GM10266 (cell line): Measurements from ENCODE around the gene C17orf107.

Experiments used
- DNase-seq: peaks from one replicate; pipeline ENCODE4 v3.0.0; 2012; ENCODE audit errors: extremely low spot score
- TF ChIP-seq, protein P1 (sequence below): IDR thresholded peaks from 2 replicates; pipeline ENCODE4 v1.5.1; 2012; ENCODE audit warnings: mild to moderate bottlenecking, low read depth; ENCODE audit not compliant: control insufficient read depth, insufficient read depth; ENCODE audit errors: missing control alignments

Gene C17orf107

DNA sequence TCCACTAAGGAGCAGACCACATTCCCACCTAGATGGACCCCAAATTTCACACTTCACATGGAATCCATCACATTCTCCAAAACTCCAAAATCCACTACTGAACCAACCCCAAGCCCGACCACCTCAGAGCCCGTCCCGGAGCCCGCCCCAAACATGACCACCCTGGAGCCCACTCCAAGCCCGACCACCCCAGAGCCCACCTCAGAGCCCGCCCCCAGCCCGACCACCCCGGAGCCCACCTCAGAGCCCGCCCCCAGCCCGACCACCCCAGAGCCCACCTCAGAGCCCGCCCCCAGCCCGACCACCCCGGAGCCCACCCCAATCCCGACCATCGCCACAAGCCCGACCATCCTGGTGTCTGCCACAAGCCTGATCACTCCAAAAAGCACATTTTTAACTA is 34.3 kb downstream of the C17orf107 start:
- no peak for DNase-seq
- TF ChIP-seq, protein P1, sequence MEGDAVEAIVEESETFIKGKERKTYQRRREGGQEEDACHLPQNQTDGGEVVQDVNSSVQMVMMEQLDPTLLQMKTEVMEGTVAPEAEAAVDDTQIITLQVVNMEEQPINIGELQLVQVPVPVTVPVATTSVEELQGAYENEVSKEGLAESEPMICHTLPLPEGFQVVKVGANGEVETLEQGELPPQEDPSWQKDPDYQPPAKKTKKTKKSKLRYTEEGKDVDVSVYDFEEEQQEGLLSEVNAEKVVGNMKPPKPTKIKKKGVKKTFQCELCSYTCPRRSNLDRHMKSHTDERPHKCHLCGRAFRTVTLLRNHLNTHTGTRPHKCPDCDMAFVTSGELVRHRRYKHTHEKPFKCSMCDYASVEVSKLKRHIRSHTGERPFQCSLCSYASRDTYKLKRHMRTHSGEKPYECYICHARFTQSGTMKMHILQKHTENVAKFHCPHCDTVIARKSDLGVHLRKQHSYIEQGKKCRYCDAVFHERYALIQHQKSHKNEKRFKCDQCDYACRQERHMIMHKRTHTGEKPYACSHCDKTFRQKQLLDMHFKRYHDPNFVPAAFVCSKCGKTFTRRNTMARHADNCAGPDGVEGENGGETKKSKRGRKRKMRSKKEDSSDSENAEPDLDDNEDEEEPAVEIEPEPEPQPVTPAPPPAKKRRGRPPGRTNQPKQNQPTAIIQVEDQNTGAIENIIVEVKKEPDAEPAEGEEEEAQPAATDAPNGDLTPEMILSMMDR, result no peak

DNA sequence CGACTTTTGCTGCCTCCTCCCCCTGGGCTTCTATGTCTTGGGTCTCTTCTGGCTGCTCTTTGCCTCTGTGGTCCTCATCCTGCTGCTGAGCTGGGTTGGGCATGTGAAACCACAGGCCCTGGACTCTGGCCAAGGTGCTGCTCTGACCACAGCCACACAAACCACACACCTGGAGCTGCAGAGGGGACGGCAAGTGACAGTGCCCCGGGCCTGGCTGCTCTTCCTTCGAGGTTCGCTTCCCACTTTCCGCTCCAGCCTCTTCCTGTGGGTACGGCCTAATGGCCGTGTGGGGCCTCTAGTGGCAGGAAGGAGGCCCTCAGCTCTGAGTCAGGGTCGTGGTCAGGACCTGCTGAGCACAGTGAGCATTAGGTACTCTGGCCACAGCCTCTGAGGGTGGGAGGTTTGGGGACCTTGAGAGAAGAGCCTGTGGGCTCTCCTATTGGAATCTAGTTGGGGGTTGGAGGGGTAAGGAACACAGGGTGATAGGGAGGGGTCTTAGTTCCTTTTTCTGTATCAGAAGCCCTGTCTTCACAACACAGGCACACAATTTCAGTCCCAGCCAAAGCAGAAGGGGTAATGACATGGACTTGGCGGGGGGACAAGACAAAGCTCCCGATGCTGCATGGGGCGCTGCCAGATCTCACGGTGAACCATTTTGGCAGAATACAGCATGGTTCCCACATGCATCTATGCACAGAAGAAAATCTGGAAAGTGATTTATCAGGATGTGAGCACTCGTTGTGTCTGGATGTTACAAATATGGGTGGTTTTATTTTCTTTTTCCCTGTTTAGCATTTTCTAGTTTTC is 35.0 kb downstream of the C17orf107 start:
- no peak for DNase-seq
- TF ChIP-seq, protein P1, result peak; percentile 45

DNA sequence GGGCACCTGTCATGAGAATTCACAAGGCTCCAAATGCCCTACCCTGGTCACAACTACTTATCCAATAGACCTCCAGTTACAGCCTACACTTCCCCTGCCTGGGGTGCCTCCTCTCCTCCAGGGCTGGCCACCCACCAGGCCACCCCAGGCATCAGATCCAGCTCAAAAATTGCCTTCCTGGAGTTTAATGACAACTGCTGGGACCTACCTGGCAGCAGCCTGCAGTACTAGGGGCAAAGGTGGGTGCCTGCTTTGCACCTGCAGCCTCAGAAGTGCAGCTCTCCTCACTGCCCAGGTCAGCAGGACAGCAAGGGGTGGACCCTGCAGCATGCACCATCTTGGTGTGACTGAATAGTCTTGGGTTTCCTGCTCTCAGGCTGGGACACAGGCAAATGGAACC is 36.3 kb downstream of the C17orf107 start:
- DNase-seq, result no peak
- TF ChIP-seq, protein P1, result no peak

DNA sequence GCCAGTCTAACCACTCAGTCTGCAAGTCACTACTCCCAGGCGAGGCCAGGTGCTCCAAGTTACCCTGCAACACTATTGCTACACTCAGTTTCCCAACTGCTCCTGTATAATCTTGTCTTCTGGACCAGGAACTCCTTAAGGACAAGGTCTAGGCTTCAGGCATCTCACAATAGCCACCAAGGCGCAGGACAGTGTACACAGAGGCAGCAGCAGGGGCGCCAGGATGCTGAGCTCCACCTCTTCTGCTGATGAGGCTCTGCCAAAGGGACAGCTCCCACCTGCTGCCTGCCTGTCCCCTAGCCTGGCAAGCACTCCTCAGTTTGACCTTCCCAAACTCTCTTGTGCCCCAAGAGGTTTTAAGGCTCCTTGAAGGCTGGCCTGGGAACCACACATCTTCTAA is 37.1 kb downstream of the C17orf107 start:
- TF ChIP-seq, protein P1, result no peak

DNA sequence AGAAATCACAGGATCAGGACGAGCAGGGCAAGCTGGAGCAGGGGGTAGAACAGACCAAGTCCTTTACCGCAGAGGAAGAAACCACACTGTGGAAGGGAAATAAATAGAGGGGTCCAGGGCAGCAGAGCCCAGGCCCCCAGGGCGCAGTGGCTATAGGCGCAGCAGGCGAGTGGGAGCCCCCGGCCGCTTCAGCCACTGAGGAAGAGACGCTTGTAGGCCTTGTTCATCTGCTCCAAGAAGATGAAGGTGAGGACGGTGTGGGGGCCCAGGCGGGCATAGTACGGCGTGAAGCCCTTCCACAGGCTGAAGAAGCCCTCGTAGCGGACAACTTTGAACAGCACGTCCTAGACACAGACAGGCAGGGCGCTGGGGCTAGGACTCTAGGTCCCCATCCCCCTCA is 38.2 kb downstream of the C17orf107 start:
- TF ChIP-seq, protein P1, result no peak
- no peak for DNase-seq

More for the DNA sequence above, 37.1 kb downstream of the C17orf107 start:
- no peak for DNase-seq

DNA sequence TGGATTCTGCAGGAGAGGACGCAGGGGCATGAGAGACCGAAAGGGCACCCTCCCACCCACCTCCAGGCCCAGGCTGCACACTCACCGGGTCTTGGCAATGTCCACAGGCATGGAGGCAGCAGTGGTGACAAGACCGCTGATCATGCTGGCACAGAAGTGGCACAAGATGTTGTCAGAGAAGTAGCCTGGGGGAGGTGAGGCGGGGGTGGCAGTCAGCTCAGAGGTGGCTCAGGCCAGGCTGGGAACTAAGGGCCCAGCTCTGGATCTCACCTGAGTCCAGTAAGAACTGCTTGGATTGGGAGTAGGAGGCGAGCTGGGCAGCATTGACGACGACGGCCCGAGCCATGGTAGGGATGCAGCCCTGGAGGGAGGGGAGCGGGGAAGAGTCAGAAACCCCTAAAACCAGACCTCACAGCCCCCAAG is 38.7 kb downstream of the C17orf107 start:
- DNase-seq, result no peak
- TF ChIP-seq, protein P1, result no peak

DNA sequence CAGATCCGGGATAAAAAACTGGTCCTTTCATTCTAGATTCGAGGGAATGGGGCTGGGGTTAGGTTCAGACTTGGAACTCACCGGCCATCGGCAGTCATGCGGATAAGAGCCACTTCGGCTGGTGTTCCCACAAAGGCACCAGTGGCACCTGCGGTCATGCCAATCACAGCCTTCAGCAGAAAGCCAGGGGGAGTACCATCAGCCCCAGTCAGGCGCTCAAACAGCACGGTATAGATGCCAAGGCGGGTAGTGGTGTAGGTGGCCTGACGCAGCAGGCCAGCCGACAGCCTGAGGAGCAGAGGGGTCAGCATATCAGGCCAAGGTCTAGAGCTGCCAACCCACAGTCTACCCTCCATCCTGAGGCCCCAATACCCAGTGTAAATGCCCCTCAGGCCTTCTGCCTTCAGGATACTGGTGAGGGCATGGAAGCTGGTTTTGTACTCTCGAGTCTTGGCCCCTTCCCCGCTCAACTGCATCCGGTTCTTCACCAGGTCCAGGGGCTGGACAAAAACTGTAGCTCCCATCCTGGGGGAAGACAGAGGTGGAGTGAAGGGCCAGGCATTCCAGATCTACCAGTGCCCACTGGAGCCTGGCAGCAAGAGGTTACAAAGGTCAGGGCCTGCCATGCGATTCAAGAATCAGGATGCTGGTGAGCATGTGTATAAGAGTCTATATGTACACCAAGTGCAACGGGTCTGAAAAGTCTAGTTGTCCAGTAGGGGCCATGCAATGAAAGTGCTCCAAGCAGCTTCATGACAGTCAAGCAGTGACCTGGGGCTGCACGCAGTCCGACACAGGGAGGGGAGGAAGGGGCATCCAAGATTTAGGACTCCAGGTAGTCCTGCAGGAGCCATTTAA is 39.6 kb downstream of the C17orf107 start:
- no peak for DNase-seq
- TF ChIP-seq, protein P1, result no peak
